Measurements from ENCODE around the gene PRSS56. TPM values are rescaled to one million over a fixed set of nuclear protein-coding genes. Genes with fewer than 3 reads are reported as not detected.

PRSS56 gene
- total and polyA plus RNA-seq, 2 of the 13 experiments (the other 11 are each of a cell fraction or from before 2014, with no cell fraction given), result not detected

- TF ChIP-seq, protein P1, sequence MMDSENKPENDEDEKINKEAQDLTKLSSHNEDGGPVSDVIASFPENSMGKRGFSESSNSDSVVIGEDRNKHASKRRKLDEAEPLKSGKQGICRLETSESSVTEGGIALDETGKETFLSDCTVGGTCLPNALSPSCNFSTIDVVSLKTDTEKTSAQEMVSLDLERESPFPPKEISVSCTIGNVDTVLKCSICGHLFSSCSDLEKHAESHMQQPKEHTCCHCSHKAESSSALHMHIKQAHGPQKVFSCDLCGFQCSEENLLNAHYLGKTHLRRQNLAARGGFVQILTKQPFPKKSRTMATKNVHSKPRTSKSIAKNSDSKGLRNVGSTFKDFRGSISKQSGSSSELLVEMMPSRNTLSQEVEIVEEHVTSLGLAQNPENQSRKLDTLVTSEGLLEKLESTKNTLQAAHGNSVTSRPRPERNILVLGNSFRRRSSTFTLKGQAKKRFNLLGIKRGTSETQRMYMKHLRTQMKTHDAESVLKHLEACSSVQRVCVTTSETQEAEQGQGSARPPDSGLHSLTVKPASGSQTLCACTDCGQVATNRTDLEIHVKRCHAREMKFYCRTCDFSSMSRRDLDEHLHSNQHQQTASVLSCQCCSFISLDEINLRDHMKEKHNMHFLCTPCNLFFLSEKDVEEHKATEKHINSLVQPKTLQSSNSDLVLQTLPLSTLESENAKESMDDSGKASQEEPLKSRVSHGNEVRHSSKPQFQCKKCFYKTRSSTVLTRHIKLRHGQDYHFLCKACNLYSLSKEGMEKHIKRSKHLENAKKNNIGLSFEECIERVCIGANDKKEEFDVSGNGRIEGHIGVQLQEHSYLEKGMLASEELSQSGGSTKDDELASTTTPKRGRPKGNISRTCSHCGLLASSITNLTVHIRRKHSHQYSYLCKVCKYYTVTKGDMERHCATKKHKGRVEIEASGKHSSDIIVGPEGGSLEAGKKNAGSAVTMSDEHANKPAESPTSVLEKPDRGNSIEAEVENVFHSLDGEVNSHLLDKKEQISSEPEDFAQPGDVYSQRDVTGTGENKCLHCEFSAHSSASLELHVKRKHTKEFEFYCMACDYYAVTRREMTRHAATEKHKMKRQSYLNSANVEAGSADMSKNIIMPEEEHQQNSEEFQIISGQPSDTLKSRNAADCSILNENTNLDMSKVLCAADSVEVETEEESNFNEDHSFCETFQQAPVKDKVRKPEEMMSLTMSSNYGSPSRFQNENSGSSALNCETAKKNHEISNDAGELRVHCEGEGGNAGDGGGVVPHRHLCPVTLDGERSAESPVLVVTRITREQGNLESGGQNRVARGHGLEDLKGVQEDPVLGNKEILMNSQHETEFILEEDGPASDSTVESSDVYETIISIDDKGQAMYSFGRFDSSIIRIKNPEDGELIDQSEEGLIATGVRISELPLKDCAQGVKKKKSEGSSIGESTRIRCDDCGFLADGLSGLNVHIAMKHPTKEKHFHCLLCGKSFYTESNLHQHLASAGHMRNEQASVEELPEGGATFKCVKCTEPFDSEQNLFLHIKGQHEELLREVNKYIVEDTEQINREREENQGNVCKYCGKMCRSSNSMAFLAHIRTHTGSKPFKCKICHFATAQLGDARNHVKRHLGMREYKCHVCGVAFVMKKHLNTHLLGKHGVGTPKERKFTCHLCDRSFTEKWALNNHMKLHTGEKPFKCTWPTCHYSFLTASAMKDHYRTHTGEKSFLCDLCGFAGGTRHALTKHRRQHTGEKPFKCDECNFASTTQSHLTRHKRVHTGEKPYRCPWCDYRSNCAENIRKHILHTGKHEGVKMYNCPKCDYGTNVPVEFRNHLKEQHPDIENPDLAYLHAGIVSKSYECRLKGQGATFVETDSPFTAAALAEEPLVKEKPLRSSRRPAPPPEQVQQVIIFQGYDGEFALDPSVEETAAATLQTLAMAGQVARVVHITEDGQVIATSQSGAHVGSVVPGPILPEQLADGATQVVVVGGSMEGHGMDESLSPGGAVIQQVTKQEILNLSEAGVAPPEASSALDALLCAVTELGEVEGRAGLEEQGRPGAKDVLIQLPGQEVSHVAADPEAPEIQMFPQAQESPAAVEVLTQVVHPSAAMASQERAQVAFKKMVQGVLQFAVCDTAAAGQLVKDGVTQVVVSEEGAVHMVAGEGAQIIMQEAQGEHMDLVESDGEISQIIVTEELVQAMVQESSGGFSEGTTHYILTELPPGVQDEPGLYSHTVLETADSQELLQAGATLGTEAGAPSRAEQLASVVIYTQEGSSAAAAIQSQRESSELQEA (CRISPR knock-in tag; IDR thresholded peaks at IDR 0.05; ENCODE audit: not compliant biosample characterization), result peak; percentile 33
- no peak for TF ChIP-seq ZBTB21 (CRISPR knock-in tag; IDR thresholded peaks at IDR 0.05)
- no peak for TF ChIP-seq ZNF878 (CRISPR knock-in tag; IDR thresholded peaks at IDR 0.05)
- TF ChIP-seq KAT7 (CRISPR knock-in tag; IDR thresholded peaks at IDR 0.05; ENCODE audit: borderline replicate concordance), result 0 out of 2 replicates have a peak, but pooled peaks have one; percentile 45
- no peak for TF ChIP-seq KDM1A (CRISPR knock-in tag; IDR thresholded peaks at IDR 0.05)
- TF ChIP-seq, protein P2, sequence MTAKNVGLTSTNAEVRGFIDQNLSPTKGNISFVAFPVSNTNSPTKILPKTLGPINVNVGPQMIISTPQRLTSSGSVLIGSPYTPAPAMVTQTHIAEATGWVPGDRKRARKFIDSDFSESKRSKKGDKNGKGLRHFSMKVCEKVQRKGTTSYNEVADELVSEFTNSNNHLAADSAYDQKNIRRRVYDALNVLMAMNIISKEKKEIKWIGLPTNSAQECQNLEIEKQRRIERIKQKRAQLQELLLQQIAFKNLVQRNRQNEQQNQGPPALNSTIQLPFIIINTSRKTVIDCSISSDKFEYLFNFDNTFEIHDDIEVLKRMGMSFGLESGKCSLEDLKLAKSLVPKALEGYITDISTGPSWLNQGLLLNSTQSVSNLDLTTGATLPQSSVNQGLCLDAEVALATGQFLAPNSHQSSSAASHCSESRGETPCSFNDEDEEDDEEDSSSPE (CRISPR knock-in tag; IDR thresholded peaks at IDR 0.05), result 0 out of 2 replicates have a peak, but pooled peaks have one; percentile 17
- TF ChIP-seq ZNF253 (CRISPR knock-in tag; IDR thresholded peaks at IDR 0.05; ENCODE audit: borderline replicate concordance), result peak; percentile 69; the same call in 1 of the 2 replicates
- TF ChIP-seq CCDC6 (CRISPR knock-in tag; IDR thresholded peaks at IDR 0.05), result peak; percentile 21; the same call in 1 of the 2 replicates
- TF ChIP-seq BORCS8-MEF2B (CRISPR knock-in tag; IDR thresholded peaks at IDR 0.05), result peak; percentile 59; the same call in 1 of the 2 replicates
- no peak for TF ChIP-seq ZSCAN9 (CRISPR knock-in tag; IDR thresholded peaks at IDR 0.05; ENCODE audit: borderline replicate concordance)
- 0 out of 2 replicates have a peak, but pooled peaks have one; percentile 25 for TF ChIP-seq GATAD1 (CRISPR knock-in tag; IDR thresholded peaks at IDR 0.05)
- peak; percentile 96 for TF ChIP-seq UBTF (CRISPR knock-in tag; IDR thresholded peaks at IDR 0.05)
- TF ChIP-seq ZMYM2 (CRISPR knock-in tag; IDR thresholded peaks at IDR 0.05), result no peak
- TF ChIP-seq HMGXB4 (CRISPR knock-in tag; IDR thresholded peaks at IDR 0.05; ENCODE audit: borderline replicate concordance in 1 of 2, low read depth in 1 of 2), result peak; percentile 77 to 93
These were observed 3.8 kb downstream of the PRSS56 start (continued) for GRCh38 chr2:232523682-232524597.

Data from HepG2 (cell line).